ENCODE results near the gene ICE2. TPM values are rescaled to one million over a fixed set of nuclear protein-coding genes. Genes with fewer than 3 reads are reported as not detected.

ICE2 gene
- total RNA-seq, 3 donors from 2014 or later, result 28.5 to 40.7 (median 36.1) TPM

- Histone ChIP-seq H3K4me3 (no peak overlapping the region), H3K27me3 (no peaks in the 10 kb centered on the region), H3K36me3 (no peaks in the 10 kb centered on the region), H3K4me1 (peaks cover 16 to 53% of the 10 kb centered on the region in 2 donors), H3K9me3 (no peaks in the 10 kb centered on the region), H3K27ac (peak overlapping the region; percentile 93)
- intact Hi-C loops (cut with DNase I; ENCODE audit: low total_unique reads), result no loop called here
- DNase-seq (ENCODE audit: low spot score in 2 of 2), result no peak
- TF ChIP-seq POLR2AphosphoS5 (IDR thresholded peaks at IDR 0.05), result no peak
- TF ChIP-seq, protein P1, sequence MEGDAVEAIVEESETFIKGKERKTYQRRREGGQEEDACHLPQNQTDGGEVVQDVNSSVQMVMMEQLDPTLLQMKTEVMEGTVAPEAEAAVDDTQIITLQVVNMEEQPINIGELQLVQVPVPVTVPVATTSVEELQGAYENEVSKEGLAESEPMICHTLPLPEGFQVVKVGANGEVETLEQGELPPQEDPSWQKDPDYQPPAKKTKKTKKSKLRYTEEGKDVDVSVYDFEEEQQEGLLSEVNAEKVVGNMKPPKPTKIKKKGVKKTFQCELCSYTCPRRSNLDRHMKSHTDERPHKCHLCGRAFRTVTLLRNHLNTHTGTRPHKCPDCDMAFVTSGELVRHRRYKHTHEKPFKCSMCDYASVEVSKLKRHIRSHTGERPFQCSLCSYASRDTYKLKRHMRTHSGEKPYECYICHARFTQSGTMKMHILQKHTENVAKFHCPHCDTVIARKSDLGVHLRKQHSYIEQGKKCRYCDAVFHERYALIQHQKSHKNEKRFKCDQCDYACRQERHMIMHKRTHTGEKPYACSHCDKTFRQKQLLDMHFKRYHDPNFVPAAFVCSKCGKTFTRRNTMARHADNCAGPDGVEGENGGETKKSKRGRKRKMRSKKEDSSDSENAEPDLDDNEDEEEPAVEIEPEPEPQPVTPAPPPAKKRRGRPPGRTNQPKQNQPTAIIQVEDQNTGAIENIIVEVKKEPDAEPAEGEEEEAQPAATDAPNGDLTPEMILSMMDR (IDR thresholded peaks at IDR 0.05), result no peak
- no peak for TF ChIP-seq POLR2A (IDR thresholded peaks at IDR 0.05)
Measured at GRCh38 chr15:60372227-60372626, 106.7 kb downstream of the ICE2 start.

DNA sequence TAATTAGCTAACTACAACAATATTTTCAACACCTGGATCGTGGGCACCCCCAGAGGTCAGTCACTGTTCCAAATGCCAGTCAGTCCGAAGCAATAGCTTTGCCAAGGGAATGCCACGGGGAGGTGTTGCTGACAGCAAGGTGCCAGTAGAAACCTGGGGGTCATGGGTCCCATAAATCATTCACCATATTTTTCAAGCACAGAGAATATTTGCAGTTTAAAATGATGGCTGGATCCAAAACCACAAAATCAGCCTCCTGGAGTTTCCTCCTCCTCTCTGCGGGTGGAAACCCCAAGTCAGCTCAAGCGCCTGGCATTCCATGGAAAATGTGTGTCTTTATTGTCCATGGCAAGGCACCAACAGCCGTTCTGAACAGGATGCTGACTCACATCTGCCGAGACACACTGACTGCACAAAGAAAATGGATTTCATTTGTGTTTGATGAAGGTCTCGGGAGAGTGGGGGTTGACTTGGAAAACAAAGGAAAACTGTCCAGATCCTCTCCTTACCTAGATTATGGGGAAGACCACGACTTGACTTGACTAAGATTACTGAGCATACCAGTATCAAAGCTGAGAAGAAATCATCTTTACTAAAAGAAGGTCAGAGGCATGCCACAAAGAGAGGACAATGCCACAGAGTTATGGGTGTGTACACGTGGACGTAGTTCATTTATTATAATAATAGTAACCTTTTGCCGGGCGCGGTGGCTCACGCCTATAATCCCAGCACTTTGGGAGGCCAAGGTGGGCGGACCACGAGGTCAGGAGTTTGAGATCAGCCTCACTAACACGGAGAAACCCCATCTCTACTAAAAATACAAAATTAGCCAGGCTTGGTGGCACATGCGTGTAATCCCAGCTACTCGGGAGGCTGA is 107.5 kb downstream of the ICE2 start:
- peak; percentile 76 to 94 (median 93) for TF ChIP-seq POLR2AphosphoS5 (IDR thresholded peaks at IDR 0.05)
- TF ChIP-seq, protein P1 (IDR thresholded peaks at IDR 0.05), result no peak
- peaks cover 16 to 47% of the 10 kb centered on the region in 2 donors for H3K4me1 ChIP-seq
- H3K27ac ChIP-seq, result peak overlapping the region; percentile 93
- DNase-seq (ENCODE audit: low spot score in 2 of 2), result peak; percentile 79 to 91
- intact Hi-C loops (cut with DNase I; ENCODE audit: low total_unique reads), result no loop called here
- H3K9me3 ChIP-seq, result no peaks in the 10 kb centered on the region
- H3K4me3 ChIP-seq, result peak overlapping the region in 1 of 3 donors; percentile 41
- H3K27me3 ChIP-seq, result no peaks in the 10 kb centered on the region
- no peaks in the 10 kb centered on the region for H3K36me3 ChIP-seq

DNA sequence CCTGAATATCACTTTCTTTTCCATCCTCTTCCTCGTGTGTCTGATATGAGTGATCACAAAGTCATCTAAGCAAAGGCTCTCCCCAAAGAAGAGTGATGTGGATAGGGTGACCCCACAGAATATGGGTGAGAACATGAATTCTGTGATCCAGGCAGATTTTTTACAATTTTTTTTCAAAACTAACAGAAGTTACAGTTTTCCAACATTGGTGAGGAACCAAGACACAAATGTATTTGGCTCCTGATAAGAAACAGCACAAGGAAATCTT is 108.1 kb downstream of the ICE2 start:
- intact Hi-C loops (cut with DNase I; ENCODE audit: low total_unique reads), result no loop called here
- no peaks in the 10 kb centered on the region for H3K36me3 ChIP-seq
- TF ChIP-seq, protein P1 (IDR thresholded peaks at IDR 0.05), result no peak
- no peak for DNase-seq (ENCODE audit: low spot score in 2 of 2)
- H3K4me3 ChIP-seq, result peak overlapping the region in 1 of 3 donors; percentile 41
- peaks cover 15 to 43% of the 10 kb centered on the region in 2 donors for H3K4me1 ChIP-seq
- H3K9me3 ChIP-seq, result no peaks in the 10 kb centered on the region
- H3K27ac ChIP-seq, result peak overlapping the region; percentile 93
- no peaks in the 10 kb centered on the region for H3K27me3 ChIP-seq

DNA sequence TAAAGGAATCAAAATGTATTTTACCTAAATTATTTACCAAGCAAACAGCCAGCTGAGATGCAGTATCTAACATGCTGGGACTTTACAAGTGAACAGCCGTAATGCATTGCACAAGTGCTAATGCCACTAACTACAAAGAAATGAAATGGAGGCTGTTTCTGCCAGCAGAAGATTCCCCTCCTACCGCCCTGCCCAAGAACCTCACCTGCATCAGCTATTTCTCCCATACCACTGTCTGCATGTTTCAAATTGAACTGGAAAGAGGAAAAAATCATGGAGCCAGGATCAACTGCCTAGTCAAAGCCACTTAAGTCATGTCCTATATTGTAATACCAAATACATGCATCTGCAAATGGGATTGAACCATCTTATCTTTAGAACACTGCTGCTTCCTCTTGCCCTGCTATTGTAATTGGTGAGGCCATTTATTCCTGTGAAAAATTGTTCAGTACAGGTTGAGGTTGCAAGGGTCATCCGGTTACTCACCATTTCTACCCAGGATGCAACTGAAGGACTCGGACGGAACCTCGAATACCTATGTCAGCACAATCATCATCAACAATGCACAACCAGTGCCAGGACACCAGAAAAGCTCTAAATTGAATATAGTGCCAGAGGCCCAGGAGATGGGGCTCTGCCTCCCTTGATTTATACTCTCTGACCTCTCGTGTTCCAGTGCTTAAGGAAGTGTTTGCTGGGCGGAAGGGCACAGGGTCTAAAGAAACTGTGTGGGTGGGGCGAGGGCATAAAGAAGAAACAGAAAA is 108.7 kb downstream of the ICE2 start:
- Histone ChIP-seq H3K9me3 (no peaks in the 10 kb centered on the region), H3K36me3 (no peaks in the 10 kb centered on the region), H3K4me1 (peaks cover 10 to 38% of the 10 kb centered on the region in 2 donors), H3K4me3 (no peak overlapping the region), H3K27me3 (no peaks in the 10 kb centered on the region), H3K27ac (peak overlapping the region; percentile 93)
- TF ChIP-seq POLR2AphosphoS5 (IDR thresholded peaks at IDR 0.05) (peak in 2 of 3 donors; percentile 38 to 41), POLR2A (IDR thresholded peaks at IDR 0.05) (no peak)
- TF ChIP-seq, protein P1 (IDR thresholded peaks at IDR 0.05), result no peak
- intact Hi-C loops (cut with DNase I; ENCODE audit: low total_unique reads), result no loop called here
- no peak for DNase-seq (ENCODE audit: low spot score in 2 of 2)

DNA sequence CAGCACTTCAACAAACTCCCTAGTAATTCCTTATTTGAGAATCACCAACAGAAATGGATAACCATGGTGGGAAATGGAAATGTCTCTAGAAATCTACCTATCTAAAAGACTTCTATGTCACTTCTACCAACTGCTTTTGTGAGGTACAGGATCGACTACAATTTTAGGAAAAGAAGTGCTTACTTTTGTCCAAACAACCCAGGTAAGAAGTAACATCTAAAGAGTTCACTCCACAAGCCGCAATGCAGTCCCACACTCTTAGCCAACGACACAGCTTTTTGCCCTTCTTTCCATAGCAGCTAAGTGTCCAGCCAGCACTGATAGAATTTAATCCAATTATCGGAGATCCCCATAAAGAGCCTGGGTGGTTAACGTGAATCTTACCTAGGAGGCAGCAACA is 109.2 kb downstream of the ICE2 start:
- H3K9me3 ChIP-seq, result no peaks in the 10 kb centered on the region
- H3K4me1 ChIP-seq, result peaks cover 6 to 33% of the 10 kb centered on the region in 2 donors
- intact Hi-C loops (cut with DNase I; ENCODE audit: low total_unique reads), result no loop called here
- DNase-seq (ENCODE audit: low spot score in 2 of 2), result no peak
- H3K36me3 ChIP-seq, result no peaks in the 10 kb centered on the region
- H3K27ac ChIP-seq, result peak overlapping the region; percentile 93
- H3K4me3 ChIP-seq, result no peak overlapping the region
- TF ChIP-seq POLR2A (IDR thresholded peaks at IDR 0.05) (no peak), POLR2AphosphoS5 (IDR thresholded peaks at IDR 0.05) (no peak)
- TF ChIP-seq, protein P1 (IDR thresholded peaks at IDR 0.05), result no peak
- H3K27me3 ChIP-seq, result no peaks in the 10 kb centered on the region

Data from breast epithelium (tissue), 4 donors.